HEK293 (cell line): Measurements from ENCODE around the gene NPC2.

Source experiments
- CTCF ChIP-seq: fragments of 450-650 bp; formaldehyde crosslinking; IDR thresholded peaks from 2 replicates; pipeline ENCODE4 v1.5.1; 2016; ENCODE audit warnings: missing biosample characterization, missing genetic modification characterization
- GFI1B ChIP-seq: fragments of 450-650 bp; formaldehyde crosslinking; IDR thresholded peaks from 2 replicates; pipeline ENCODE4 v1.5.1; 2016; ENCODE audit warnings: missing biosample characterization, missing genetic modification characterization
- SCRT1 ChIP-seq: fragments of 450-650 bp; formaldehyde crosslinking; IDR thresholded peaks from 2 replicates; pipeline ENCODE4 v1.5.1; 2016; ENCODE audit warnings: missing biosample characterization, missing genetic modification characterization, borderline replicate concordance
- TRIM28 ChIP-seq: IDR thresholded peaks from 2 replicates; pipeline ENCODE4 v1.6.1; 2011; ENCODE audit warnings: low read length, control low read depth, borderline replicate concordance
- ZIC2 ChIP-seq: fragments of 450-650 bp; formaldehyde crosslinking; IDR thresholded peaks from 2 replicates; pipeline ENCODE4 v1.5.1; 2016; ENCODE audit warnings: missing biosample characterization, missing genetic modification characterization
- ZNF324 ChIP-seq: fragments of 450-650 bp; formaldehyde crosslinking; IDR thresholded peaks from 2 replicates; pipeline ENCODE4 v1.5.1; 2016; ENCODE audit warnings: missing biosample characterization, missing genetic modification characterization
- ZNF530 ChIP-seq: fragments of 450-650 bp; formaldehyde crosslinking; IDR thresholded peaks from 2 replicates; pipeline ENCODE4 v1.5.1; 2016; ENCODE audit warnings: low read depth, missing biosample characterization, missing genetic modification characterization
- ZNF776 ChIP-seq: fragments of 450-650 bp; formaldehyde crosslinking; IDR thresholded peaks from 2 replicates; pipeline ENCODE4 v1.5.0; 2017; ENCODE audit warnings: missing biosample characterization, missing genetic modification characterization, borderline replicate concordance

- TF ChIP-seq ZNF776 (tag by site-specific recombination), result no peak
- no peak for TF ChIP-seq CTCF (tag by site-specific recombination)
- TF ChIP-seq TRIM28, result no peak
- TF ChIP-seq GFI1B (tag by site-specific recombination), result no peak
- TF ChIP-seq ZIC2 (tag by site-specific recombination), result no peak
- TF ChIP-seq ZNF324 (tag by site-specific recombination), result no peak
- no peak for TF ChIP-seq SCRT1 (tag by site-specific recombination)
- no peak for TF ChIP-seq ZNF530 (tag by site-specific recombination)
Measured at GRCh38 chr14:74437496-74438053, 55.5 kb downstream of the NPC2 start.
